GM23248 (cell line): ENCODE results near the gene CLIC4.

Experiments
- EZH2 ChIP-seq: fragments of 200-600 bp; sonication (generic); IDR thresholded peaks from 2 replicates; pipeline ENCODE4 v1.6.1; 2018; ENCODE audit warnings: antibody characterized with exemption, mild to moderate bottlenecking; ENCODE audit not compliant: insufficient read depth, poor library complexity, severe bottlenecking
- EZH2phosphoT487 ChIP-seq: fragments of 200-600 bp; sonication (generic); IDR thresholded peaks from 2 replicates; pipeline ENCODE4 v1.6.1; 2018; ENCODE audit warnings: antibody characterized with exemption, moderate library complexity, mild to moderate bottlenecking, low read depth; ENCODE audit not compliant: insufficient read depth

GRCh38 chr1:24724345-24725208 lies 20.7 kb upstream of the CLIC4 start:
- TF ChIP-seq EZH2 (no peak), EZH2phosphoT487 (no peak)
